HG03139 (cell line): ENCODE measurements around the gene FAM24A.

Experiments
- ATAC-seq: cut with Tn5 transposase; IDR thresholded peaks from one replicate; pipeline ENCODE4 v1.9.1; 2021; ENCODE audit not compliant: unreplicated experiment

FAM24A gene

DNA sequence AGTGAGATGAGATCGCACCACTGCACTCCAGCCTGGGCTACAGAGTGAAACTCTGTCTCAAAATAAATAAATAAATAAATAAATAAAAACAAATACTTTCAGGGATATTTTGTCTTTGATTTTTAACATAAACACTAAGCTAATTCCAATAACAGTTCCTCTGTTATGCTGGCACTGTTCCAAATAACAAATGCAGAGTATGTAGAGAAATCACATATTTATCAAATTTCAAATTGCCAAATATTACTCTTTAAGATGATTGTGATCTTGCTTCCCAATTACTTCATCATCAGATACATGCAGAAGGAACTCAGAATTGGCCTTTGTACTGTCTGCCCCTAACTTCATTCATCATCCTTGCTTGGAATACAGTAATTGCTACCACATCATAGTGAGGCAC, 19.7 kb downstream of the FAM24A start:
- no peak for ATAC-seq

DNA sequence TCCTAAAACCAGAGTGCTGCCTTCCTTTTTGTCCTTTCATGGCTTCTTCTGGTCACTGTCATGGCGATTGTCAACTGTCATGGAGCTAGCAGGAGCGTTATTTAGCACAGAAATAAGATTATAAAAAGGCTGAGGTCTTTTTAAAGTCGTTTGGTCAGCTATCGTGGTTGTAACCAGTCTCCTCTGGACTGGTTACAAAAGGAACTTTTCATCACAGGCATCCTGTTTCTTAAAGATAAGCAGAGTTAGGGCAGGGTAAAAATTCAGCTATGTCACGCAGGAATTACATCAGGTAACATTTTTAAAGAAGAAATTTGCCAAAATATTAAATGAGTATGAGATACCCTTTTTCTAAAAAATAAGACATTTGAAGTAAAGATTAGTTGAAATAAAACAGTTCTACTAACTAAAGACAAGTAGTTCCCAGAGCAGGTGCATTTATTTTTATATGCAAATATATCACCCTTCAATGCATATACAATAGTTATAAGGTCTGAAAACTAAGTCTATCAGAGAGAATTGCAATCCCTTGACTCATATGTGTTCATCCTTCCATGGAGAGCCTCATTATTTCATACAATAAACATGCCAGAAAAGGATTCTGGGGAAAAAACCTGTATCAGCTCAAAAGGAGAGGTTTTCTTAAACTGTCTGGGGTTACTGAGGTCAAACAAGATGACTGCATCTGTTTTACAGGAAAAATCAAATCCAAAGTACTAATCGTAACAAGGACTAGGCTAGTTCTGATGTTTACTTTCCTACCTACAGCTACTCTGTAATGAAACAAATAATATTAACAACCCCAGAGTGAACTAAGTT, 20.9 kb downstream of the FAM24A start:
- ATAC-seq: no peak

GRCh38 chr10:122939133-122939855, 28.9 kb downstream of the FAM24A start:
- no peak for ATAC-seq

DNA sequence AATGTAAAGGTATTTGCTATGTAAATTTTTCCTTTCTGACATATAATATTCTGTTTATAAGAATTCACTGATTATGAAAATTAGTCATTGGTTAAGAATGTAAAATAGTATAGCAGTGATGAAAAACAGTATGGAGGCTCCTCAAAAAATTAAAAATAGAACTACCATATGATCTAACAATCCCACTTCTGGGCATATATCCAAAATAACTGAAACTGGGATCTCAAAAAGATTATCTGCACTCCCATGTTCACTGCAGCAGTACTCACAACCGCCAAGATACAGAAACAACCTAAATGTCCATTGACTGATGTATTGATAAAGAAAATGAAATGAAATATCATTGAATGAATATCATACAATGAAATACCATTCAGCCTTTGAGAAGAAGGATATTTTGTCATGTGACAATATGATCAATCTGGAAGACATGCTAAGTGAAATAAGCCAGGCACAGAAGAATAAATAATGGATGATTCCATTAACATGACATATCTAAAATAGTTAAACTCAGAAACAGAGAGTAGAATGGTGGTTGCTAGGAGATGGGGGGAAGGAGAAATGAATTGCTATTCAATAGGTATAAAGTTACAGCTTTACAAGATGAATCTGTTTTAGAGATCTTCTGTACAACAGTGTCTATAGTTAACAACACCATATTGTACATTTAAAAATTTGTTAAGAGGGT, 29.6 kb downstream of the FAM24A start:
- no peak for ATAC-seq

DNA sequence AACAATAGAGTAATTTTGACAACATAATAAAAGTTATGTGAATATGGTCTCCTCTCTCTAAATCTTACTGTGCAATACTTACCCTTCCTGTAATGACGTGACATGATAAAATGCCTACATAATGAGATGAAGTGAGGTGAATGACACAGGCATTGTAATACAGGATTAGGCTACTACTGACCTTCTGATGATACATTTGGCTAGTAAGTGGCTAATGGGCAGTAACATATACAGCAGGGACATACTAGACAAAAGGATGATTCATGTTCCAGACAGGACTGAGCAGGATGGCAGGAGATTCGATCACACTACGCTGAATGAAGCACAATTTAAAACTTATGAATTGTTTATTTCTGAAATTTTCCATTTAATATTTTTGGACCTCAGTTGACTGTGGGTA, 38.9 kb downstream of the FAM24A start:
- ATAC-seq: no peak

DNA sequence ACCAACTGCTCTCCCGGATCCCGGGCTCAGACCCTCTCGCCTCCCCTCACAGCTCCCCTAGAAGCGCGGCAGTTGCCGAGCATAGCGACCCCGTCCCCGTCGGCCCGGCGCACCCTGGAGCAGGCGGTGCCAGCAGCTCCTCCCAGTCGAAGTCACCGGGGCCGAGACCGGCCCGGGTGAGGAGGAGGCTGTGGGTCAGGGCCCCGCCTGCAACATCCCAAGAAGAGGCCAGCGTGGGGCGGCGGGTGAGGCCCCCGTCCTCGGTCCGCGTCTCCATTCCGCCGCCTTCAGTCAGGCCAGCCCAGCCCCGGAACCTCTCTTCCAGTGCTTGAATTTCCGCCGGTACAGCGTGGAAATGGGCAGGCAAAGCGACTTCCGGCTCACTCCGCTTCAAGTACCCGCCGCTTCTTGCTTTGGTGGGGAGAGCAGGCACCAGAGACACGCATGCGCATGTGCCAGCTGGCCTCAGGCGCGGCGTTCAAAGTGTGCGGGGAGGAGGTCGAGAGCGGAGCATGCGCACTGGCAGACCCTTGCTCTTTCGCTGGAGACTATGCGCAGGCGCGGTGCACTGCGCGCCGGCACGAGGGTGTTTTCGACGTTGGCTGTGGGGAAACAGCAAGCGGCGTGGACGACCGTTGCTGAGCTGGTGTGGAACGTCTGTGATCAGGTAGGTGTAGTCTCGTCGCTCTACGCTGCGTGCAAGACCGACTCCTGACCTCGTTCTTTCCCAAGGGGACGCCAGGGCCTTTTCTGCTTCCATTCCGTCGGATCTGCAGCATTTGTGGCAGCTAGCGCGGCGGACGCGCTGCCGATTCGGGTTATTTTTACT, 43.7 kb downstream of the FAM24A start, which contains the start of gene C10orf88:
C10orf88 (minus strand) TSS at position 326 of the 829 bp plus-strand sequence; CDS start at position 277, 49 bp downstream.
- ATAC-seq: peak; percentile 97

- ATAC-seq: no peak
Observed at GRCh38 chr10:122954731-122955050, 44.3 kb downstream of the FAM24A start.

DNA sequence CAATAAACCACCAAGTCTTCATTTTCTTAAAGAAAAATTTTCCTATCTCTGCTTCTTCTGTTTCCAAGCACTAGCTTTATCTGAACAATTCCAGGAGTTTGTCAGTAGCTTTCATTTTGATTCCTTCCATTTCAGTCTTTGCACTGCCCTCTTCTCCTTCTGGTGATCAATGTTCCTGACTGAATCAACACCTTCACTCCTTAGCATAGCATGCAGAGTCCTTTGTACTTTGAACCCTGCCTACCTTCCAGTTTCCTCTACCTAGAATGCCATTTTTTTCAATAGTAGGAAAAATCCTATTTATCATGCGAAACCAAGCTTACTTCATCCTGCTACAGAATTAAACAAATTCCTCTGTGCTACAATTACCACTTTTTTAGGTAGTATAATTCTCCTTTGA, 45.5 kb downstream of the FAM24A start:
- ATAC-seq: no peak

- no peak for ATAC-seq
Observed at GRCh38 chr10:122957474-122957873, 47.1 kb downstream of the FAM24A start.

DNA sequence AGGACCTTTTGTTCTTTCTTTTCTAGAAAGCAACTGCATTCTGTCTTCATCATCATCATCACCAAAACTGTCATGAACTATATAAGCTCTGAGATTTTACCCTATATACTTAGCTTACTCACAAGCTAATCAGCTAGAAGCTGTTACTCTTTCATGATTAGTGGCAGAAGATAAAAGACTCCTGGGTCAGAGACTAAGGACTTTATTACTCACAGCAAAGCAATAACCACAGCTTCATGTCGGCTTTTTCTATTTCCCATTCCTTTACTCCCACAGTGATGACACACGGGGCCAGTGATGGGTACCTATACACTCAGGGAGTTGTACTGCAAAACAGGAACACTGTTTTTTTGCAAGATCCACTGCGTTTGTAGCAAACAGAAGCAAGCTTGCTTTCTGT, 52.0 kb downstream of the FAM24A start:
- no peak for ATAC-seq
